ENCODE data around the gene PDE4B. TPM values are rescaled to one million over a fixed set of nuclear protein-coding genes. Genes with fewer than 3 reads are reported as not detected.

Gene PDE4B
- polyA plus RNA-seq, 1 donor (not counting 4 experiments of a cell fraction or from before 2014, with no cell fraction given) = 0.29 TPM

- FAIRE-seq = no peak
- no peaks in the 10 kb centered on the region for H4K20me1 ChIP-seq (ENCODE audit: control insufficient read depth, extremely low read depth, insufficient read depth, low read length)
- no peaks in the 10 kb centered on the region for H3K36me3 ChIP-seq (ENCODE audit: control insufficient read depth in 2 of 2, extremely low read depth in 1 of 2, insufficient read depth in 2 of 2, low read length in 2 of 2)
- dilution Hi-C loops (cut with MboI; ENCODE audit: extremely low pct_ligation_motif_present, low sequenced_read_pairs) = no loop called here
- no peaks in the 10 kb centered on the region for H3K9me1 ChIP-seq (ENCODE audit: control insufficient read depth, extremely low read depth, insufficient read depth, low read length)
- TF ChIP-seq CTCF (optimal IDR thresholded peaks at IDR 0.05 in 1 of 3, IDR thresholded peaks at IDR 0.05 in 1 of 3, conservative IDR thresholded peaks at IDR 0.05 in 1 of 3; ENCODE audit: extremely low read depth in 1 of 3, insufficient read depth in 2 of 3, low read length in 3 of 3) = no peak
- TF ChIP-seq EZH2 (IDR thresholded peaks at IDR 0.05; ENCODE audit: low read length) = no peak
- no peak overlapping the region for H3K4me2 ChIP-seq (ENCODE audit: control insufficient read depth, extremely low read depth, insufficient read depth, low read depth, low read length)
- H3K4me1 ChIP-seq (ENCODE audit: control insufficient read depth, extremely low read depth, insufficient read depth, low read length) = no peaks in the 10 kb centered on the region
- no peaks in the 10 kb centered on the region for H3K79me2 ChIP-seq (ENCODE audit: control insufficient read depth, insufficient read depth, low read length)
- H3K9ac ChIP-seq (ENCODE audit: control insufficient read depth, extremely low read depth, insufficient read depth, low read length) = no peak overlapping the region
- no peak overlapping the region for H3K4me3 ChIP-seq (ENCODE audit: control insufficient read depth in 2 of 3, extremely low read depth in 1 of 3, insufficient read depth in 2 of 3, low read depth in 1 of 3, low read length in 3 of 3)
- H3K27ac ChIP-seq (ENCODE audit: control insufficient read depth, insufficient read depth, low read length) = no peak overlapping the region
- no peak overlapping the region for H2AFZ ChIP-seq (ENCODE audit: control insufficient read depth, low read length)
- H3K9me3 ChIP-seq (ENCODE audit: control insufficient read depth, low read depth, low read length) = no peaks in the 10 kb centered on the region
- DNase-seq (ENCODE audit: low read depth, low spot score) = no peak
- H3K27me3 ChIP-seq (ENCODE audit: control insufficient read depth, extremely low read depth, insufficient read depth, low read length) = no peaks in the 10 kb centered on the region
These were observed 19.1 kb upstream of the PDE4B start for GRCh38 chr1:65773391-65774123.

- no peak overlapping the region for H3K27ac ChIP-seq (ENCODE audit: control insufficient read depth, insufficient read depth, low read length)
- DNase-seq (ENCODE audit: low read depth, low spot score) = no peak
- no peaks in the 10 kb centered on the region for H3K79me2 ChIP-seq (ENCODE audit: control insufficient read depth, insufficient read depth, low read length)
- no peak overlapping the region for H3K9ac ChIP-seq (ENCODE audit: control insufficient read depth, extremely low read depth, insufficient read depth, low read length)
- H3K9me1 ChIP-seq (ENCODE audit: control insufficient read depth, extremely low read depth, insufficient read depth, low read length) = no peaks in the 10 kb centered on the region
- H3K36me3 ChIP-seq (ENCODE audit: control insufficient read depth in 2 of 2, extremely low read depth in 1 of 2, insufficient read depth in 2 of 2, low read length in 2 of 2) = no peaks in the 10 kb centered on the region
- no peaks in the 10 kb centered on the region for H4K20me1 ChIP-seq (ENCODE audit: control insufficient read depth, extremely low read depth, insufficient read depth, low read length)
- H3K4me2 ChIP-seq (ENCODE audit: control insufficient read depth, extremely low read depth, insufficient read depth, low read depth, low read length) = no peak overlapping the region
- no peak overlapping the region for H2AFZ ChIP-seq (ENCODE audit: control insufficient read depth, low read length)
- dilution Hi-C loops (cut with MboI; ENCODE audit: extremely low pct_ligation_motif_present, low sequenced_read_pairs) = no loop called here
- TF ChIP-seq EZH2 (IDR thresholded peaks at IDR 0.05; ENCODE audit: low read length) (no peak), CTCF (optimal IDR thresholded peaks at IDR 0.05 in 1 of 3, IDR thresholded peaks at IDR 0.05 in 1 of 3, conservative IDR thresholded peaks at IDR 0.05 in 1 of 3; ENCODE audit: extremely low read depth in 1 of 3, insufficient read depth in 2 of 3, low read length in 3 of 3) (no peak)
- no peaks in the 10 kb centered on the region for H3K9me3 ChIP-seq (ENCODE audit: control insufficient read depth, low read depth, low read length)
- H3K4me3 ChIP-seq (ENCODE audit: control insufficient read depth in 2 of 3, extremely low read depth in 1 of 3, insufficient read depth in 2 of 3, low read depth in 1 of 3, low read length in 3 of 3) = no peak overlapping the region
- H3K4me1 ChIP-seq (ENCODE audit: control insufficient read depth, extremely low read depth, insufficient read depth, low read length) = no peaks in the 10 kb centered on the region
- no peak for FAIRE-seq
- peaks cover 31% of the 10 kb centered on the region for H3K27me3 ChIP-seq (ENCODE audit: control insufficient read depth, extremely low read depth, insufficient read depth, low read length)
These were observed 3.9 kb upstream of the PDE4B start for GRCh38 chr1:65788762-65789161.

Measured in keratinocyte (primary cell).